ENCODE measurements around the gene TRPV6.

Gene TRPV6

GRCh38 chr7:142923391-142923790, 37.8 kb upstream of the TRPV6 start:
- TF ChIP-seq POLR2AphosphoS5 (IDR thresholded peaks at IDR 0.05; ENCODE audit: low read depth, low read length), result no peak
- no peak for TF ChIP-seq TAF1 (IDR thresholded peaks at IDR 0.05; ENCODE audit: borderline replicate concordance, insufficient read depth, low read length)
- TF ChIP-seq FOXP2 (optimal IDR thresholded peaks at IDR 0.05; ENCODE audit: borderline replicate concordance, extremely low read depth, extremely low read length, insufficient read depth), result no peak
- TF ChIP-seq, protein P1, sequence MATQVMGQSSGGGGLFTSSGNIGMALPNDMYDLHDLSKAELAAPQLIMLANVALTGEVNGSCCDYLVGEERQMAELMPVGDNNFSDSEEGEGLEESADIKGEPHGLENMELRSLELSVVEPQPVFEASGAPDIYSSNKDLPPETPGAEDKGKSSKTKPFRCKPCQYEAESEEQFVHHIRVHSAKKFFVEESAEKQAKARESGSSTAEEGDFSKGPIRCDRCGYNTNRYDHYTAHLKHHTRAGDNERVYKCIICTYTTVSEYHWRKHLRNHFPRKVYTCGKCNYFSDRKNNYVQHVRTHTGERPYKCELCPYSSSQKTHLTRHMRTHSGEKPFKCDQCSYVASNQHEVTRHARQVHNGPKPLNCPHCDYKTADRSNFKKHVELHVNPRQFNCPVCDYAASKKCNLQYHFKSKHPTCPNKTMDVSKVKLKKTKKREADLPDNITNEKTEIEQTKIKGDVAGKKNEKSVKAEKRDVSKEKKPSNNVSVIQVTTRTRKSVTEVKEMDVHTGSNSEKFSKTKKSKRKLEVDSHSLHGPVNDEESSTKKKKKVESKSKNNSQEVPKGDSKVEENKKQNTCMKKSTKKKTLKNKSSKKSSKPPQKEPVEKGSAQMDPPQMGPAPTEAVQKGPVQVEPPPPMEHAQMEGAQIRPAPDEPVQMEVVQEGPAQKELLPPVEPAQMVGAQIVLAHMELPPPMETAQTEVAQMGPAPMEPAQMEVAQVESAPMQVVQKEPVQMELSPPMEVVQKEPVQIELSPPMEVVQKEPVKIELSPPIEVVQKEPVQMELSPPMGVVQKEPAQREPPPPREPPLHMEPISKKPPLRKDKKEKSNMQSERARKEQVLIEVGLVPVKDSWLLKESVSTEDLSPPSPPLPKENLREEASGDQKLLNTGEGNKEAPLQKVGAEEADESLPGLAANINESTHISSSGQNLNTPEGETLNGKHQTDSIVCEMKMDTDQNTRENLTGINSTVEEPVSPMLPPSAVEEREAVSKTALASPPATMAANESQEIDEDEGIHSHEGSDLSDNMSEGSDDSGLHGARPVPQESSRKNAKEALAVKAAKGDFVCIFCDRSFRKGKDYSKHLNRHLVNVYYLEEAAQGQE (IDR thresholded peaks at IDR 0.05; ENCODE audit: insufficient read depth in 1 of 2, low read depth in 2 of 2, low read length in 2 of 2), result no peak
- no peak for TF ChIP-seq SIN3A (IDR thresholded peaks at IDR 0.05; ENCODE audit: borderline replicate concordance, insufficient read depth, low read length)

- no peak for TF ChIP-seq POLR2AphosphoS5 (IDR thresholded peaks at IDR 0.05; ENCODE audit: low read depth, low read length)
- no peak for TF ChIP-seq FOXP2 (optimal IDR thresholded peaks at IDR 0.05; ENCODE audit: borderline replicate concordance, extremely low read depth, extremely low read length, insufficient read depth)
- TF ChIP-seq, protein P1 (IDR thresholded peaks at IDR 0.05; ENCODE audit: insufficient read depth in 1 of 2, low read depth in 2 of 2, low read length in 2 of 2), result no peak
- TF ChIP-seq TAF1 (IDR thresholded peaks at IDR 0.05; ENCODE audit: borderline replicate concordance, insufficient read depth, low read length), result no peak
Measured at GRCh38 chr7:142919656-142920055, 34.1 kb upstream of the TRPV6 start.

DNA sequence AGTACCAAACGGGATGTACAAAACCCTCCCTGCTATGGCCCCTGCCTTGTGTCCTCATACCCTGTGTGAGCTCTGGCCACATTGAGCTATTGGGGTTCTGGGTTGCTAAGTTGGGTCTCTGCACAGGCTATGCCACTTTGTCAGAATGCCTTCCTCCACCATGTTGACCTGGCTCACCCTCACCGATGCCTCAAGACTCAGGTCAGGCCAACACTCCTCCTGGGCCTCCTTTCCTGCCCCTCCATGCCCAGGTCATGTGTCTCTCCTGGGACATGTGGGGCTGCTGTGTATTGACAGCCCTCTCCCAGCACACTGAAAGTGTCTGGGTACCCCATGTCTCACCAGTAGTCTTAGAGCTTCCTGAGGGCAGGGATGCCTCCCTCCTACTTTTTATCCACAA, 33.4 kb upstream of the TRPV6 start:
- TF ChIP-seq TAF1 (IDR thresholded peaks at IDR 0.05; ENCODE audit: borderline replicate concordance, insufficient read depth, low read length) (no peak), FOXP2 (optimal IDR thresholded peaks at IDR 0.05; ENCODE audit: borderline replicate concordance, extremely low read depth, extremely low read length, insufficient read depth) (no peak), SIN3A (IDR thresholded peaks at IDR 0.05; ENCODE audit: borderline replicate concordance, insufficient read depth, low read length) (no peak), POLR2AphosphoS5 (IDR thresholded peaks at IDR 0.05; ENCODE audit: low read depth, low read length) (no peak)
- TF ChIP-seq, protein P1 (IDR thresholded peaks at IDR 0.05; ENCODE audit: insufficient read depth in 1 of 2, low read depth in 2 of 2, low read length in 2 of 2), result no peak

- TF ChIP-seq, protein P1 (IDR thresholded peaks at IDR 0.05; ENCODE audit: insufficient read depth in 1 of 2, low read depth in 2 of 2, low read length in 2 of 2), result no peak
- no peak for TF ChIP-seq FOXP2 (optimal IDR thresholded peaks at IDR 0.05; ENCODE audit: borderline replicate concordance, extremely low read depth, extremely low read length, insufficient read depth)
- no peak for TF ChIP-seq TAF1 (IDR thresholded peaks at IDR 0.05; ENCODE audit: borderline replicate concordance, insufficient read depth, low read length)
- no peak for TF ChIP-seq POLR2AphosphoS5 (IDR thresholded peaks at IDR 0.05; ENCODE audit: low read depth, low read length)
- no peak for TF ChIP-seq SIN3A (IDR thresholded peaks at IDR 0.05; ENCODE audit: borderline replicate concordance, insufficient read depth, low read length)
Measured at GRCh38 chr7:142917447-142917846, 31.9 kb upstream of the TRPV6 start.

DNA sequence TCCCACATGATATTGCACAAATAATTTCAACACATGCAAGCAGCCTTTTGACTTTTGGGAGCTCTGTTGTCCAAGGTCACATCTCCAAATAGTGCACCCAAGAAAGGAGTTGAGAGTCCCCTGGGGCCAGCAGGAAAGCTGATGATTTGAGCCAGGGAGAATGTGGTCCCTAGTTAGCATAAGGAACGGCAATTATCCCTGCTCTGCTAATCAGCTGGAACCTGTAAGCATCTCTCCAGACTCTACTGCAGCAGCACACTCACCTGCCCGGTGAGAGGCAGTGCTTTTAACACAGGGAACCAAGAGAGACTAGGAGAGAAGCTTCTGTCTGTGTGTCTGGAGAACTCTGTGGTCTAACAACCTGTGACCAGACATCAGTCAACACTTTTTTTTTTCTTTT, 31.0 kb upstream of the TRPV6 start:
- TF ChIP-seq POLR2AphosphoS5 (IDR thresholded peaks at IDR 0.05; ENCODE audit: low read depth, low read length) (no peak), TAF1 (IDR thresholded peaks at IDR 0.05; ENCODE audit: borderline replicate concordance, insufficient read depth, low read length) (no peak)
- TF ChIP-seq, protein P1 (IDR thresholded peaks at IDR 0.05; ENCODE audit: insufficient read depth in 1 of 2, low read depth in 2 of 2, low read length in 2 of 2), result no peak

All from PFSK-1 (cell line).